Mucosa of gallbladder (tissue), 1 donor: ENCODE results near the gene APOD. TPM values are rescaled to one million over a fixed set of nuclear protein-coding genes. Genes with fewer than 3 reads are reported as not detected.
"Not testable (repeated sequence)": the region's sequence is repeated elsewhere in the genome, so short reads cannot be mapped to it uniquely, and the experiment has no call there.

ENCODE experiments used
- DNase-seq: peaks from one replicate; pipeline ENCODE4 v3.0.0-alpha.2; 2020; ENCODE audit warnings: low spot score
- total RNA-seq: library from RNA; stranded (reverse); gene quantifications from one replicate; pipeline ENCODE4 v1.2.1, GENCODE V29; 2021
- donor health status: DM: no; HTN: no; CAD: no.

Gene APOD
- total RNA-seq, 1 donor from 2014 or later, result 51.8 TPM

DNA sequence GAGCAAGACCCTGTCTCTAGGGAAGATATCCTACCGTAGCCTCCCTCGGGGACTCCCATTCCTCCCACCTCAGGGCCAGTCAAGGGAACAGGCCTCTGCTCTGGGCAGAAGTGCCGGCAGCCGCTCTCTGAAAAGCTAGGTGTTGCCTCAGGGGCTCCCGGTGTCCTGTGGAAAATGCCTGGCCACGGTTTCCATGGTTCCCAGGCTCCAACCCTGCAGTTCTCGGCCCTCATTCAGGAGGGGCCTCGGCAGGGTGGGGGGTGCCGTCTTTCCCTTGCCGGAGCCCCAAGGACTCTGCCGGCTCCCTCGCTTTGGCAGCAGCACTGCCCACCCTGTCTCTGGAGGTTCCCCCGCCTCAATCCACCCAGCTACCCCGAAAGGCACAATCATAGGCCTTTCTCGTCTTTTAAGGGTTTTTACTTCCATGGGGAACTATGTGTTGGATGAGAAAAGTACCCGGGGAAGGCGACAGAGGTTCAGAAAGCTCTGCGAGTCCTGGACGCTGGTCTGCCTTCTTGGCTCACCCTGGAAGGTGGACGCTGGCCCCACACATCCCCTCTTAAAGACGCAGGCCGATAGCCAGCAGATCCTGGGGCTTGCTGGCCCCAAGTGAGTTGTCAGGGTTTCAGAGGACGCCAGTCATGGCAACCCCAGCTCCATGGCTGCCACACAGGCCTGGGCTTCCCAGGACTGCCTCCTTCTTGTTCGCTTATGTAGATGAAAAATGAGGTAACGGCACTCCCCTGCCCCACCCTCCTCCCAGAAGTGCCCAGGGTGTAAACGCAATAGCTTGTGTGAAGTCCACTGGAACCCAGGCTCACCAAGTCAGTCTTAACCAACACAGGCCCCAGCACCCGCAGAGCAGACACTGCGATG is 34.3 kb upstream of the APOD start:
- not testable (repeated sequence) for DNase-seq

DNA sequence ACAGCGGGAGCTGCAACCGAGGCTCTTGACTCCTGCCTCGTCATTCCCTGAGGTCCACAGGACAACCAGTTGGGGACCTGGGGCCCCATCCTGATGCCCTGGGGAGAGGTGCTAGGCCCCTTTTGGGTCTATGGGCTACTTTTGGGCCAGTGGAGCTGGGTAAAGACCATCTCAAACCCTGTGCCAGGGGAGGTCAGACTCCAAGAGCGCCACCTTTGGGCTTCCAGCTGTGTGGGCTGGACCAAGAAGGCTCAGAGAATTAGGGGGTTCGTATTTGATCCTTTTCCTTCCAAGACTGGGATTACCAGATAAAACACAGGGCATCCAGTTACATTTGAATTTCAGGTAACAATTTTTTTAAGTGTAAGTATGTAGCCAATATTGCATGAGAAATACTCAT is 33.4 kb upstream of the APOD start:
- not testable (repeated sequence) for DNase-seq

DNA sequence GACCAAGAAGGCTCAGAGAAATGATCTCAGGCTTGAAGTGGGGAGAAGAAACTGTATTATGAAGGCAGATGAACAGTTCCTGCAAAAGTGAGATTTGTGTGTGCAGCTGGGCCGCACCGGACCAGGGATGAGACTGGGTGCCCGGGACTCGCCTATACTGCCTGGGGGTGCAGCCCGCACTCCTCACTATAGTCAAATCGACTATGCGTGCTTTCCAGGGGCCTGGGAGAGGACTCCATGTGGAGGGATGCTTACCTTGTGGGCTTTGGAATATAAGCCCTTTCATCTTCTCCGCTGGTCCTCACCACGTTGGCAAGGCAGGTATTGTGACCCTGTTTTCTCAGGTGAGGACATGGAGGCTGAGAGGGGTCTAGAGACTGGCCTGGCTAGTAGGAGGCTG is 32.9 kb upstream of the APOD start:
- DNase-seq, result no peak

DNA sequence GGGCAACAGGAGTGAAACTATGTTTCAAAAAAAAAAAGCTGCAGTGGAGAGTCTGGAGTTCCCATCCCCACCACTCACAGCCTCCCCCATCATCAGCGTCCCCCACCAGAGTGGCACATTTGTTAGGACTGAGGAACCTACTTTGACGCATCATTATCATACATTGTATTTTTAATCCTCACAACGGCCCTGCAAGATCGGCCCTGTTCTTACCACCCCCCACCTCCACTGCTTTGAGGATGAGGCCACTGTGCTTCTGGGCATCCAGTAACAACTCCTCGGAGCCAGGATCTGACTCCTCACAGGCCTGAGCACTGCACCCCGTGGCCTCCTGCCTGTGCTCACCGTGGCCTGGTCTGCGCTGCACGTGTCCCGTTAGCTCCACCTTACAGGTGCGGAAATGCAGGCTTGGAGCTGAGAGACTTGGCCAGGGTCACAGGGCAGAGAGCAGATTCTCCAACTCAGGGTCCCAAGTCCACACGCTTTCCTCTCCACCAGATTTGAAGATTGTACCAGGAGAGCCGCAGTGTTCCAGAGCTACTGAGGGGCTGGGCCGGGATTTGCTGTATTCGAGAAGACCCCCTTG is 32.3 kb upstream of the APOD start:
- not testable (repeated sequence) for DNase-seq

DNA sequence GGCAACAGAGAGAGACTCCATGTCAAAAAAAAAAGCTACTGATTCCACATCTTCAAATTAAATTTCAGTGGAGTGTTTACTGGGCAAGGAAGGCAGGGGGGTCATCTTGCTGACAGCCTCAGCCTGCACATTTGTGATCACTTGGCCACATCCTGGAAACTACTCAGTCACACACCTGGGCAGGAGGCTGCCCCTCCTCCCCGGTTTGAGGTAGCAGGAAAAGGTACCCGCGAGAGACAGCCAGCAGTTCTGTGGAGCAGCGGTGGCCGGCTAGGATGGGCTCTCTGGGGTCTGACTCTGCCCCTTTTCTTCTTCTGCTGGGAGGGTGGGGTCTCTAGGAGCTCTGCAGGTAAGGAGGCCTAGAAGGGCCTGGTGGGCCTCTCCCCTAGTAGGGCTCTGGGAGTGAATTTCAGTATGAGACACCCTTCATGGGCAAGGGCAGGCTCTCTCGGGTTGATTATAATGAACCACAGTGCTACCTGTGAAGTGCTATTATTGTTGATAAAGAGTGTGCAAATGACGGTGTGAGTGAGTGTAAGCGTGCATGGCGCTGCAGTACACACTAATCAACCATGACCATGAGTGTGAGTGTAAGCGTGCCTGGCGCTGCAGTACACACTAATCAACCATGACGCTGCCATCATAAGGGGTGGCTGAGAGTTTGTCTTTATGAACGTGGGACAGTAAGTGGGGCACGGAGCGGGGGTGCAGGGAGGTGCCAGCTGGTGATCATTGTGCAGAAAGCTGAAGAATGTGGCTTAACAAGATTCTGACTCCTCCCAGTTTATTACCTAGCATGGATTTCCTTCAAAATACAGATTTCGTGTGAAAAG is 31.1 kb upstream of the APOD start:
- not testable (repeated sequence) for DNase-seq

DNA sequence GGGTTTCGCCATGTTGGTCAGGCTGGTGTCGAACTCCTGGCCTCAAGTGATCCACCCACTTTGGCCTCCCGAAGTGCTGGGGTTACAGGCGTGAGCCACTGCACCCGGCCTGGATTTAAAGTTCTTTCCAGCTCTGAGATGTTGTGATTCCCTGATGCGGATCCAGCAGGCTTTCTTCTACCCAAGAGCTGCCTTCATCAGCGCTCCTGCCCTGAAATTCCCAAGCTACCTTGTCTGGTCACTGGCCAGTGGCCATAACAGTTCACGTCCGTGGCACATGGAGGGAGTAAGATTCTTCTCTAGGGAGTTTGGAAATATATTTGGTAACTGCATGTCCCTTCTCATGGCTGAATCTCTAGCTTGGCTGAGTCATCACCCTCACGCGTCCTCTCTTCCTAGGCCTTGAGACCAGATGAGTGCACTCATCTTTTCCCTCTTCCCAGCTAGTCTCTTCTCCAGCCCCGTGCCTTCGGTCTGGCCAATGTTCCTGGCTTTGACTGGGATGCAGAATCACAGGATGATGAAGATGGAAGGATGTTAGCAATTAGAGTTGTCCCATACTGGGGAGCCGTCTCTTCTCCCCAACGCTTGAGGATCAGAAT is 29.8 kb upstream of the APOD start:
- DNase-seq, result no peak

DNA sequence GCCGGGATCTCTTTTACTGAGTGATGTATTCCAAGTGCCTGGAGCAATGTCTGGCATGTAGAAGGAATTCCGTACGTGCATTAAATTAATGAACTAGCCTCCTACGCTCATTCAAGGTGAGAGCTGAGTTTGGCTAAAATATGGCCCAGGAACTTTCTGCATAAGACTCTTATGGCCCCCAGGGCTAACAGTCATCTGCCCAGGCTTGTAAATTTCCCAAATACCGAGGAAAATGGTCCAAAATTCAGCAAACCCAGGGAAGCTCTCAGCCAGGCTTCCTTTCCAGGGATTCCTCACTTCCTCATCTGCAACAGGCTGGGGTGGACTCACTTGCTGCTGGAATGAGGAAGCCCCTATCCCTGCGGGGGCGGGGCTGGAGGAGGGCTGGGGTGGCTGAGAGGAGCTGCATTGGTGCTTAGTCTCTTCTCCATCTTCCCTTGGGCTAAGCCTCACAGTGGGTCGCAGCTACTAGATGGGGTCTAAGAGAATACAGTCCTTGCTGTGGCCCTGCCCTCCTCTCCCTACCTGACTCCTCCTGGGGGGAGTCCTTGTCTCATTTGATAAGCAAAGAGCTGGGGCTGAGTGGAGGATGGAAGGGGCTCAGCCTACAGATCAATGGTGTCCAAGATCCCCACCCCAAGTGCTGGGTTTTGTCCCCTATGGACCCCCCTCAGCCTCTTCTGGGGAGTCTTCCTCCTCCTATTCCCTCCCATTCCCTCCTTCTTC is 28.5 kb upstream of the APOD start:
- no peak for DNase-seq

DNA sequence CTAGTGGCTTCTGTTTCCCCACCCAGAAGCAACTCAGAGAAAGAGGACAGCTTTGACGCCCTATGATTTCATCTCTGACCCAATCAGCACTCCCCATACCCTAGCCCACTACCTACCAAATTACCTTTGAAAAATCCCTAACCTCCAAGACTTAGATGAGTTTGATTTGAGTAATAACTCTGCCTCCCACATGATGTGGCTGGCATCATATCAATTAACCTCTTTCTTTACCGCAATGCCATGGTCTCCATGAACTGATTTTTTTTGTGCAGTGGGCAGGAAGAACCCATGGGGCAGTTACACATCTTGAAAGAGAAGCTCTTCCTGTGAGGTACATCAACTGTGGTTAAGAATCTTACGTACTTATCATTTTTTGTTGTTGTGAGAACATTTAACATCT is 25.5 kb upstream of the APOD start:
- DNase-seq, result no peak

DNA sequence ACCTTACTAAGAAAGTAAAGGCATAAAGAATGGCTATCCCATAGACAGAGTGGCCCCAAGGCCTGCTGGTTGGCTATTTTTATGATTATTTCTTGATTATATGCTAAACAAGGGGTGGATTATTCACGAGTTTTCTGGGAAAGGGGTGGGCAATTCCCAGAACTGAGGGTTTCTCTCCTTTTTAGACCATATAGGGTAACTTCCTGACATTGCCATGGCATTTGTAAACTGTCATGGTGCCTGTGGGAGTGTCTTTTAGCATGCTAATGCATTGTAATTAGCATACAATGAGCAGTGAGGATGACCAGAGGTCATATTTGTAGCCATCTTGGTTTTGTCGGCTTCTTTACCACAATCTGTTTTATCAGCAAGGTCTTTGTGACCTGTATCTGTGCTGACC is 18.0 kb upstream of the APOD start:
- not testable (repeated sequence) for DNase-seq

DNA sequence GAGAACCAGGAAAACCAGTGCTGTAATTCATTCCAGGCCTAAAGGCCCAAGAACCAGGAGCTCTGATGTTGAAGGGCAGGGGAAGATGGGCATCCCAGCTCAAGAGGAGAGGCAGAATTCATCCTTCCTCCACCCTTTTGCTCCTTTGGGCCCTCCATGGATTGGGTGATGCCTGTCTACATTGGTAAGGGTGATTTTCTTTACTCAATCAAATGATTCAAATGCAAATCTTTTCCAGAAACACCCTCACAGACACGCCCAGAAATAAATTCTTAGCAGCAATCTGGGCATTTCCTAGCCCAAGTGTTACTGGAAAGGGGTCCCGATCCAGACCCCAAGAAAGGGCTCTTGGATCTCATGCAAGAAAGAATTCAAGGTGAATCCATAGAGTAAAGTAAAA is 17.6 kb upstream of the APOD start:
- no peak for DNase-seq

DNA sequence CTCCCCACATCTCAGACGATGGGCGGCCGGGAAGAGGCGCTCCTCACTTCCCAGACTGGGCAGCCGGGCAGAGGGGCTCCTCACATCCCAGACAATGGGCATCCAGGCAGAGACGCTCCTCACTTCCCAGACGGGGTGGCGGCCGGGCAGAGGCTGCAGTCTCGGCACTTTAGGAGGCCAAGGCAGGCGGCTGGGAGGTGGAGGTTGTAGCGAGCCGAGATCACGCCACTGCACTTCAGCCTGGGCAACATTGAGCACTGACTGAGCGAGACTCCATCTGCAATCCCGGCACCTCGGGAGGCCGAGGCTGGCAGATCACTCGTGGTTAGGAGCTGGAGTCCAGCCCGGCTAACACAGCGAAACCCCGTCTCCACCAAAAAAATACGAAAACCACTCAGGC is 16.2 kb upstream of the APOD start:
- not testable (repeated sequence) for DNase-seq

DNA sequence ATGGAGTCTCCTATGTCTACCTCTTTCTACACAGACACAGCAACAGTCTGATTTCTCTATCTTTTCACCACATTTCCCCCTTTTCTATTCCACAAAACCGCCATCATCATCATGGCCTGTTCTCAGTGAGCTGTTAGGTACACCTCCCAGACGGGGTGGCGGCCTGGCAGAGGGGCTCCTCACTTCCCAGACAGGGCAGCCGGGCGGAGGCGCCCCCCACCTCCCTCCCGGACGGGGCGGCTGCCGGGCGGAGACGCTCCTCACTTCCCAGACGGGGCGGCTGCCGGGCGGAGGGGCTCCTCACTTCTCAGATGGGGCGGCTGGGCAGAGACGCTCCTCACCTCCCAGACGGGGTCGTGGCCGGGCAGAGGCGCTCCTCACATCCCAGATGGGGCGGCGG is 15.8 kb upstream of the APOD start:
- DNase-seq, result not testable (repeated sequence)

DNA sequence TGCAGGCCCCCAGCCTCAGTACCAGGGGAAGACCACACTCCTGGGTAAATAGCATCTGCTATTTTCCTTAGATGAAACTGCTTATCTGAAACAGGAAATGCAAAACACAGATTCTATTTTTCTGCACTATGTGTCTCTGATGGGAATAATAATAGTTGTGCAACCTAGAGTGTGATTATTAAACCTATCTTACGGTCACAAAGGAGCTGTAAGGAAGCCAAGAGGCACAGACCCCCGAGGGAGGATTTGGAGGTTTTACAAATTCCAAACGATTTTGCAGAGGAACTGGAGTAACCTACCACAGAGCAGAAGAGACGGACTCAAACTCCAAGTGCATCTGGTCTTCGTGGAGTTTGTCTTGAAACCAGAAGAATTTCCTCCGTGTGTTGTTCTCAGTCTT is 14.1 kb upstream of the APOD start:
- DNase-seq, result no peak

DNA sequence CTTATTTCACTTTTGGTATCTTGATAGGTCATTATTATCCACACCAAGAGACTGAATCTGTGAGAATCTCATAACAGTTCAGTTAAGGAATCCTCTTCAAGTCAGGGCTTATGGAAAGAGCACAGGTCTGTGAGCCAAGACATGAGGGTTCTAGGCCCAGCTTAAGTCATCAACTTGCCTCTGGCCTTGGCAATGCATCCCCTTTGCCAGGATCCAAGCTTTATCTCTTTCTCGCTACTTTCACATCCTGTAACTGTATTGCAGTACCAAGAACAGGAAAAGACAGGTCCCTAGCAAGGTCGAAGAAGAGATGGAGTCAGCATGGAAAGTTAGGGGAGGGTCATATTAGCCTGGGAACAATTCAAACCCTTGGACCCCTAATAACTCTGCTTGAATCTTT is 13.5 kb upstream of the APOD start:
- no peak for DNase-seq

DNA sequence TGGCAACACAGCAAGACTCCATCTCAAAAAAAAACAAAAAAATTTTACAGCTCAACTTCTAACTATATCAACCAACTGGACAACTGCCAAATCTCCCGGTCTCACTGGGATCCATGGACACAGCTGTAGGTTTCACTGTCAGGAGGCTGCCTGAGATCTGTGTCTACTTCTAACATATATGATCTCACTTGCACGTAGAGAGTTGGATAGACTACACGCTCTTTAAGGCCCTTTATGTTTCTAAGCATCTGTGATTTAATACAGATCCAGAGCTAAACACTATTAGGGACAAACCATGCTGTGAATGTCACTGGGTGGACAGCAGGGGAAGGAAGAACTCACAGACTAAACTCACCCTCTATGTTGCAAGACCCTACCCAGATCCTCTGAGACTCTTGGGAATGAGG is 13.0 kb upstream of the APOD start:
- DNase-seq, result no peak

DNA sequence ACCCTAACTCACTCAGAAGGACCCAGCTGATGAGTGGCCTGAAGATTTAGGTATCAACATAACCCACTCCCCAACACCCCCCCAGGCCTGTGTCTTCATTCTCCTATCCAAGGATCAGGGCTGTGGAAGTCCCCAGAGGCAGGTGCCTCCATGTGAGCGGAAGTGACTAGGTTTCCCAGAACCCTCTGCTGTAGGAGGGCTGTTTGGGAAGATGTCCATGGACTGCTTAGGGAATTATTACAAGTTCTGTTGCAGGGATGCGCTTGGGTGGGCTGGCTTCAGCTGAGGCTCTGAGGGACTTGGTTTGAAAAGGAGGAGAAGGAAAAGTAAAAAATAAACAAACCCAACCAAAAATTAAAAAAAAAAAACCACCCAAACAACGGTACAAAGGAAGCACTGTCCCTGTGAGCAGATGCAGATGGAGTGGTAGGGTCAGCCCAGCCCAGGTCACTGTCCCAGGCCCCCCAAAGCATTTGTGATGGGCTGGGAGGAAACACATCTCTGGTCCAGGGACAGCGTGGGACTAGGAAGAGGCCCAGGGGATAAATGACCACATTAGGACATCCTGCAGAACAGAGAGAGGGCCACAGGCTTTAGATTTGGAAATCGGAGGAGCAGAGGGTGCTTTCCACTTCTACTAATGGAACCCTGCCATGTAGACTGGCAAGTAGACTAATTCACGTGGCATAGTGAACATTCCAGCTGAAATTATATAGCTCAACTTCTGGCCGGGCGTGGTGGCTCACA is 12.2 kb upstream of the APOD start:
- DNase-seq, result no peak

DNA sequence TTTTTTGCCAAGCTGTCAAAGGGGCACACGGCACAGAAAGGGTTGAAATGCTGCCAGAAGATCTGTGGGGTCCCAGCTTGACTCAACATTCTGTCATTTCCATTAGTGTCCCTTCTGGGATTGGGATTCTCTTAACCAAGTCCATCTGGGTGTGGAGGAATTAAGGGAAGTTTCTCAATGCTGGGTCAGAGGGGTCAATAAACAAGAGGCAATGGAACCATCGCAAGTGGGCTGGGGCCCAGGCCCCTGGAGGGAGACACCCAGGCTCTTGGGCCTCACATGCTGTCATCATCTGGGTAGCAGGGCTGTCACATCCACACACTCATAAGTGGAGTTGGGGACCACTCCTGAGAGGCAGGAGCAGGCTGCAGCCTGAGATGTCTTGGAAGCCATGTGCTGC is 8.1 kb upstream of the APOD start:
- DNase-seq, result no peak

DNA sequence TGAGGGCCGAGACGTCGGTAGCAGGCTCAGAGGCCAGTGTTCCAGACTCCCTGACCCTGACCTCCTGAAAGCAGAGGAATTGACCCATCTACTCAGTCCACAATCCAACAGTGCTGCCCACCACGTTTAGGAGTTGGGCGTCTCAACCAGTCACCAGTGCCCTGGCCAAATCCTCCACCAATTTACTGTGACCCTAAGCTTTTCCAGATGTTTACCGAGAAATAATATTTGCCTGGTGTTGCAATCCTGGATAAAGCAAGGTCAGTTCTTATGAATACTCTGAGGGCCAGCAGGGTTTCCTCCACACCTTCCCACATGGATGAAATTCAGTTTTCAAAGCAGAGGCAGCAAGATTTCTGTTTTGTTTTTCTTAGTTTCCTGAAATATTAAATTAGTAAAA is 7.5 kb upstream of the APOD start:
- DNase-seq, result no peak

DNA sequence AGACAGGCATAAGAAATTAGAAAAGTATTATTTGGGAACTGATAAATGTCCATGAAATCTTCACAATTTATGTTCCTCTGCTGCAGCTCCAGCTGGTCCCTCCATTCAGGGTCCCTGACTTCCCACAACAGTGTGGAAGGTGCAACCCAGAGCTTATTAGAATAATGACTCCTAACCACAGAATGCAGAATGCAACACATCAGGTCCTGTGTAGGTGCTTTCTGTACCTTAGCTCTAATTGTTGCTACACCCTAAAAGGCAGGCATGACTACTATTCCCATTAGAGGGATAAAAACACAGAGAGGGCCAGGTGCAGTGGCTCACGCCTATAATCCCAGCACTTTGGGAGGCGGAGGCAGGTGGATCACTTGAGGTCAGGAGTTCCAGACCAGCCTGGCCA is 6.6 kb upstream of the APOD start:
- DNase-seq, result not testable (repeated sequence)

DNA sequence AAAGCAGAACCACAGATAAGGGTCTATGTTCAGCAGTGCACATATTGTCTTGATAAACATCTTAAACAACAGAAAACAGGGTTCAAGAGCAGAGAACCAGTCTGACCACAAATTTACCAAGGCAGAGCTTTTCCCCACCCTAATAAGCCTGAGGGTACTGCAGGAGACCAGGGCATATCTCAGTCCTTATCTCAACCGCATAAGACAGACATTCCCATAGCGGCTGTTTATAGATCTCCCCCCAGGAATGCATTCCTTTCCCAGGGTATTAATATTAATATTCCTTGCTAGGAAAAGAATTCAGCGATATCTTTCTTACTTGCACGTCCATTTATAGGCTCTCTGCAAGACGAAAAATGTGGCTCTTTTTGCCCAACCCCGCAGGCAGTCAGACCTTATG is 6.1 kb upstream of the APOD start:
- not testable (repeated sequence) for DNase-seq

DNA sequence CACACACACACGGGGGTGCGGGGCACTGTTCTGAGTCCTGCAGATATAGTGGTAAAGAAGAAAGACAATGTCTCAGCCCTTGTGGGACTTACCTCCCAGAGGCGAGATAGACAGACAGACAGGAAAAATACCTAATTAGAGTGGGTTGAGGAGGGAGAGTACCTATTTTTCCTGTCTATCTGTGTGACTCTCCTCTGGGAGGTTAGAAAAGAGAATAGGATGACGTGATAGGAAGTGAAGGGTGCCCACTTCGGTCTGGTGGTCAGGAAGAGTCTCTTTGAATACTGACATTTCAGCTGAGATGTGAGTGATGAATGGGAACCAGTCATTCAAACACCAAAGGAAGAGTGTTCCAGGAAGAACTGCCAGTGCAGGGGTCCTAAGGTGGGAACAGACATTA is 4.1 kb upstream of the APOD start:
- DNase-seq, result no peak
